Subcutaneous abdominal adipose tissue (tissue), 5 donors: ENCODE measurements around the gene TFPI.

Experiments
- H3K27ac ChIP-seq: one replicate; pipeline ENCODE4 v1.7.0; 2013; ENCODE audit warnings: low read depth, mild to moderate bottlenecking, inconsistent platforms, low read length, moderate library complexity
- H3K27me3 ChIP-seq, 5 donors: one replicate each; pipeline ENCODE4 v1.7.0; 2013; ENCODE audit warnings: low read length in 5 of 5, inconsistent platforms in 1 of 5; ENCODE audit not compliant: control insufficient read depth in 5 of 5, insufficient read depth in 4 of 5
- H3K36me3 ChIP-seq, 5 donors: one replicate each; pipeline ENCODE4 v1.7.0; 2013; ENCODE audit warnings: low read length in 5 of 5; ENCODE audit not compliant: control insufficient read depth in 5 of 5, insufficient read depth in 5 of 5
- H3K4me1 ChIP-seq, 5 donors: one replicate each; pipeline ENCODE4 v1.7.0; 2013; ENCODE audit warnings: low read length in 5 of 5, mild to moderate bottlenecking in 3 of 5, moderate library complexity in 1 of 5; ENCODE audit not compliant: control insufficient read depth in 5 of 5, insufficient read depth in 5 of 5
- H3K4me3 ChIP-seq, 5 donors: one replicate each; pipeline ENCODE4 v1.7.0; 2013; ENCODE audit warnings: low read length in 5 of 5, low read depth in 1 of 5
- H3K9ac ChIP-seq, 5 donors: one replicate each; pipeline ENCODE4 v1.7.0; 2013; ENCODE audit warnings: low read length in 5 of 5, mild to moderate bottlenecking in 4 of 5, moderate library complexity in 3 of 5
- H3K9me3 ChIP-seq, 5 donors: one replicate each; pipeline ENCODE4 v1.7.0; 2013; ENCODE audit warnings: low read length in 5 of 5; ENCODE audit not compliant: control insufficient read depth in 5 of 5
- donor health status: healthy.
- donor health status: healthy.
- donor health status: healthy.
- donor health status: healthy.
- donor health status: healthy.

The TFPI gene

GRCh38 chr2:187554011-187554703 lies at the start of gene TFPI:
Gene TFPI (minus strand): TSS chr2:187554435. CDS start chr2:187503768, 50,667 bp downstream.
- H3K4me1 ChIP-seq, result peaks cover 0 to 9% (median 6%) of the 10 kb centered on the region in 5 donors
- H3K4me3 ChIP-seq, result peak within 1 kb of the TSS; percentile 59 to 72 (median 67)
- no peaks in the 10 kb centered on the region for H3K36me3 ChIP-seq
- peak within 1 kb of the TSS; percentile 73 for H3K27ac ChIP-seq
- H3K9ac ChIP-seq, result peak within 1 kb of the TSS; percentile 40 to 80 (median 60)
- H3K9me3 ChIP-seq, result no peaks in the 10 kb centered on the region
- no peaks in the 10 kb centered on the region for H3K27me3 ChIP-seq

GRCh38 chr2:187594801-187595200 lies 40.6 kb upstream of the TFPI start:
- H3K4me3 ChIP-seq, result no peak overlapping the region
- H3K27me3 ChIP-seq, result no peaks in the 10 kb centered on the region
- no peaks in the 10 kb centered on the region for H3K4me1 ChIP-seq
- no peak overlapping the region for H3K9ac ChIP-seq
- no peak overlapping the region for H3K27ac ChIP-seq
- H3K36me3 ChIP-seq, result no peaks in the 10 kb centered on the region
- no peaks in the 10 kb centered on the region for H3K9me3 ChIP-seq

- Histone ChIP-seq H3K9ac (no peak overlapping the region), H3K27ac (no peak overlapping the region), H3K36me3 (no peaks in the 10 kb centered on the region), H3K4me1 (no peaks in the 10 kb centered on the region), H3K4me3 (no peak overlapping the region), H3K27me3 (peaks cover 0 to 2% (median 0%) of the 10 kb centered on the region in 5 donors), H3K9me3 (no peaks in the 10 kb centered on the region)
These were observed 39.5 kb upstream of the TFPI start for GRCh38 chr2:187593697-187594096.

- H3K36me3 ChIP-seq, result no peaks in the 10 kb centered on the region
- no peaks in the 10 kb centered on the region for H3K4me1 ChIP-seq
- no peaks in the 10 kb centered on the region for H3K9me3 ChIP-seq
- H3K4me3 ChIP-seq, result no peak overlapping the region
- peaks cover 0 to 2% (median 0%) of the 10 kb centered on the region in 5 donors for H3K27me3 ChIP-seq
- no peak overlapping the region for H3K27ac ChIP-seq
- H3K9ac ChIP-seq, result no peak overlapping the region
These were observed 38.9 kb upstream of the TFPI start for GRCh38 chr2:187593098-187593497.

- Histone ChIP-seq H3K27me3 (peaks cover 0 to 2% (median 0%) of the 10 kb centered on the region in 5 donors), H3K4me1 (no peaks in the 10 kb centered on the region), H3K9me3 (no peaks in the 10 kb centered on the region), H3K27ac (no peak overlapping the region), H3K4me3 (no peak overlapping the region), H3K9ac (no peak overlapping the region), H3K36me3 (no peaks in the 10 kb centered on the region)
These were observed 35.9 kb upstream of the TFPI start for GRCh38 chr2:187590175-187590574.

- no peak overlapping the region for H3K4me3 ChIP-seq
- no peaks in the 10 kb centered on the region for H3K9me3 ChIP-seq
- H3K27ac ChIP-seq, result no peak overlapping the region
- no peak overlapping the region for H3K9ac ChIP-seq
- peaks cover 0 to 6% (median 4%) of the 10 kb centered on the region in 5 donors for H3K4me1 ChIP-seq
- H3K36me3 ChIP-seq, result no peaks in the 10 kb centered on the region
- H3K27me3 ChIP-seq, result peaks cover 0 to 2% (median 0%) of the 10 kb centered on the region in 5 donors
These were observed 31.9 kb upstream of the TFPI start for GRCh38 chr2:187586011-187586641.

GRCh38 chr2:187581125-187581896 lies 27.1 kb upstream of the TFPI start:
- Histone ChIP-seq H3K4me1 (peaks cover 0 to 13% (median 8%) of the 10 kb centered on the region in 5 donors), H3K4me3 (peak overlapping the region; percentile 7 to 63 (median 30)), H3K36me3 (no peaks in the 10 kb centered on the region), H3K9ac (peak overlapping the region in 3 of 5 donors; percentile 12 to 51 (median 48)), H3K27ac (no peak overlapping the region), H3K27me3 (no peaks in the 10 kb centered on the region), H3K9me3 (no peaks in the 10 kb centered on the region)

GRCh38 chr2:187580462-187581124 lies 26.4 kb upstream of the TFPI start:
- no peaks in the 10 kb centered on the region for H3K36me3 ChIP-seq
- H3K4me3 ChIP-seq, result peak overlapping the region in 4 of 5 donors; percentile 22 to 63 (median 29)
- no peaks in the 10 kb centered on the region for H3K27me3 ChIP-seq
- H3K4me1 ChIP-seq, result peaks cover 0 to 13% (median 8%) of the 10 kb centered on the region in 5 donors
- no peak overlapping the region for H3K27ac ChIP-seq
- peak overlapping the region in 1 of 5 donors; percentile 48 for H3K9ac ChIP-seq
- no peaks in the 10 kb centered on the region for H3K9me3 ChIP-seq

DNA sequence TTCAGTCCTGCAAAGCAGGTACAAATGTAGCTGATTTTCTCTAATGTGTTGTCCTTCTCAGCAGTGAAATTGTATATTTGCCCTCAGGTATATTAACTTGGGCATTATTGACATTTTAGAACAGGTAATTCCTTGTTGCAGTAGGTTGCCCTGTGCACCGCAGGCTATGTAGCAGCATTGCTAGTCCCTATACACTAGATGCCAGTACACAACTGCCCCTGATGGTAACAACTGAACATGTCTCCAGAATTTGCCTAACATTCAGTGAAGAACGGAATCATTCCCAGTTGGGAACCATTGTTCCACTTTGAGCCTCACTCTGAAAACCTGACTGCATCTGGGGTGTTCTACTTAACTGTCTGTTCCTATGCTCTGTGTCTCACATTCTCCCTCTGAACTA lies 23.1 kb upstream of the TFPI start:
- peaks cover 0 to 3% (median 0%) of the 10 kb centered on the region in 5 donors for H3K9me3 ChIP-seq
- H3K4me3 ChIP-seq, result no peak overlapping the region
- no peaks in the 10 kb centered on the region for H3K36me3 ChIP-seq
- no peaks in the 10 kb centered on the region for H3K27me3 ChIP-seq
- H3K9ac ChIP-seq, result no peak overlapping the region
- H3K27ac ChIP-seq, result no peak overlapping the region
- peaks cover 2 to 14% (median 9%) of the 10 kb centered on the region in 5 donors for H3K4me1 ChIP-seq
